AG04450 (cell line): ENCODE measurements around the gene MICALL2. TPM values are rescaled to one million over a fixed set of nuclear protein-coding genes. Genes with fewer than 3 reads are reported as not detected.

Source experiments
- CTCF ChIA-PET: fragments of 300-600, 350-600 bp; formaldehyde crosslinking; extraction: SDS; loops from one replicate; lab custom pipeline; 2022; ENCODE audit warnings: antibody characterized with exemption, inconsistent platforms; lab: Charles Lee
- POLR2A ChIA-PET: fragments of 350-600 bp; formaldehyde crosslinking; extraction: SDS; loops from one replicate; lab custom pipeline; 2021; ENCODE audit warnings: antibody characterized with exemption, inconsistent platforms; lab: Yijun Ruan, JAX
- DNase-seq: peaks from one replicate; pipeline ENCODE4 v3.0.0-alpha.2; 2011; ENCODE audit warnings: low read depth, low spot score
- H3K27ac ChIP-seq: one replicate; pipeline ENCODE4 v1.5.1; 2012; ENCODE audit warnings: low read depth, low read length, control low read depth
- H3K27me3 ChIP-seq: one replicate; pipeline ENCODE4 v1.6.0; 2012; ENCODE audit warnings: low read length; ENCODE audit not compliant: control insufficient read depth, insufficient read depth
- H3K4me3 ChIP-seq: 2 replicates; pipeline ENCODE4 v1.5.1; 2011; ENCODE audit warnings: mild to moderate bottlenecking, low read depth, low read length, control low read depth
- H3K9me3 ChIP-seq: 2 replicates; pipeline ENCODE4 v1.5.1; 2012; ENCODE audit warnings: low read length; ENCODE audit not compliant: control insufficient read depth, insufficient read depth
- CTCF ChIP-seq: IDR thresholded peaks from 2 replicates; pipeline ENCODE4 v1.5.1; 2011; ENCODE audit warnings: low read depth, low read length, control low read depth, inconsistent platforms
- polyA plus RNA-seq: library from polyadenylated mRNA; depleted of rRNA; stranded (reverse); fragments of >200 nt; gene quantifications from 2 replicates; pipeline ENCODE4 v1.2.3, GENCODE V29; 2011

The MICALL2 gene
- polyA plus RNA-seq, 1 experiment = 8.5 TPM

DNA sequence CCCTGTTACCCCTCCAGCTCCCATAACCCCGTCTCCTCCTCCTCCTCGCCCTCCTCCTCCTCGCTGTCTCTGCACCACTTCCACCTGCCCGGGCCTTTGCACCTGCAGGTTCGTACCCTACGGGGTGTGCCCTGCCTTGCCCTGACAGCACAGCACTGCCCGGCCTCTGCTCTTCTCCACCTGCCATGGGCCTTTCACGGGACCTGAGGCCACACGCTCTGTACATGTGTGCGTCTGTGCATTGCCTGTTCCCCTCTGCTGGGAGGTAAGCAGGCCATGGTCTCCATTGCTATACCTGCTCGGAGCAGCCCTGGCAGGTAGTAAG lies 40.0 kb downstream of the MICALL2 start:
- ChIA-PET CTCF (no interaction called here), POLR2A (no interaction called here)
- Histone ChIP-seq H3K9me3 (peaks cover 3% of the 10 kb centered on the region; the same call in 1 of the 2 replicates), H3K27me3 (peaks cover 20% of the 10 kb centered on the region), H3K4me3 (no peak overlapping the region), H3K27ac (no peak overlapping the region)
- no peak for TF ChIP-seq CTCF
- no peak for DNase-seq

- H3K9me3 ChIP-seq = no peaks in the 10 kb centered on the region; the same call in 1 of the 2 replicates
- CTCF ChIA-PET = no interaction called here
- no peak overlapping the region for H3K4me3 ChIP-seq
- no peak overlapping the region for H3K27ac ChIP-seq
- POLR2A ChIA-PET = no interaction called here
- DNase-seq = no peak
- no peak for TF ChIP-seq CTCF
- peaks cover 18% of the 10 kb centered on the region for H3K27me3 ChIP-seq
Measured at GRCh38 chr7:1418505-1419309, 40.6 kb downstream of the MICALL2 start.

- Histone ChIP-seq H3K27me3 (peaks cover 11% of the 10 kb centered on the region), H3K27ac (no peak overlapping the region), H3K9me3 (peaks cover 3% of the 10 kb centered on the region; the same call in 1 of the 2 replicates), H3K4me3 (no peak overlapping the region)
- no peak for DNase-seq
- CTCF ChIA-PET = no interaction called here
- POLR2A ChIA-PET = no interaction called here
- no peak for TF ChIP-seq CTCF
Measured at GRCh38 chr7:1415389-1415990, 43.8 kb downstream of the MICALL2 start.

GRCh38 chr7:1413936-1414639 lies 45.2 kb downstream of the MICALL2 start:
- Histone ChIP-seq H3K9me3 (peaks cover 3% of the 10 kb centered on the region; the same call in 1 of the 2 replicates), H3K27me3 (peaks cover 15% of the 10 kb centered on the region), H3K27ac (no peak overlapping the region), H3K4me3 (no peak overlapping the region)
- no peak for TF ChIP-seq CTCF
- ChIA-PET POLR2A (no interaction called here), CTCF (interaction anchor here (1.0 to 2.0 kb wide), 2 partner anchors 9 to 222 kb away, joined by 3 to 5 read pairs; no protein-coding TSS in a partner anchor)
- DNase-seq = no peak
